CD4-positive, alpha-beta T cell treated with Interleukin-6 at 100 ng/mL for 8 hours (primary cell): ENCODE data around the gene HMOX1.
A peak's percentile ranks its signal among the peaks of the same experiment; 100 is the strongest.

Experiments used
- DNase-seq: peaks from one replicate; pipeline ENCODE4 v3.0.0-alpha.2; 2020; ENCODE audit warnings: mixed read lengths, low spot score

Gene HMOX1

GRCh38 chr22:35406443-35406842 lies 25.5 kb downstream of the HMOX1 start:
- no peak for DNase-seq

- no peak for DNase-seq
Observed at GRCh38 chr22:35407362-35407761, 26.5 kb downstream of the HMOX1 start.

GRCh38 chr22:35409783-35410662 lies 29.1 kb downstream of the HMOX1 start:
- no peak for DNase-seq

- DNase-seq = no peak
Observed at GRCh38 chr22:35410663-35411034, 29.8 kb downstream of the HMOX1 start.

GRCh38 chr22:35411102-35411501 lies 30.2 kb downstream of the HMOX1 start:
- DNase-seq = no peak

GRCh38 chr22:35413624-35414023 lies 32.7 kb downstream of the HMOX1 start:
- no peak for DNase-seq

DNA sequence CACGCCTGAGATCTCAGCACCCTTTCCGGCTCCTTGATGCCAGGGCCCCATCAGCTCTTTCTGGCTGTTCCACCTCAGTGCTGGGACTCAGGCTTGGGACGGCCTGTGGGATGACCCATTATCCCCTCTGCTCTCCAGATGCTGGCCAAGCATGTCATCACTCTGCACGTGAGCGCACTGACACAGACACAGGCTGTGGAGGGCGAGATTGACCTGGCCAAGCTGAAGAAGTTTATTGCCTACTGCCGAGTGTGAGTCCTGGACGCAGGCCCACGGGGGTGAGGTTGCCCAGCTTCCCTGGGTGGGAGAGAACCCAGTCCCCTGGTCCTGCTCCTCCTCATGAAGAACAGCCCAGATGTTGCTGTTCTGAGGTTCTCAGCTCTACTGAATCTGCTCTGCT lies 36.7 kb downstream of the HMOX1 start:
- no peak for DNase-seq

GRCh38 chr22:35418088-35418487 lies 37.2 kb downstream of the HMOX1 start:
- no peak for DNase-seq

DNA sequence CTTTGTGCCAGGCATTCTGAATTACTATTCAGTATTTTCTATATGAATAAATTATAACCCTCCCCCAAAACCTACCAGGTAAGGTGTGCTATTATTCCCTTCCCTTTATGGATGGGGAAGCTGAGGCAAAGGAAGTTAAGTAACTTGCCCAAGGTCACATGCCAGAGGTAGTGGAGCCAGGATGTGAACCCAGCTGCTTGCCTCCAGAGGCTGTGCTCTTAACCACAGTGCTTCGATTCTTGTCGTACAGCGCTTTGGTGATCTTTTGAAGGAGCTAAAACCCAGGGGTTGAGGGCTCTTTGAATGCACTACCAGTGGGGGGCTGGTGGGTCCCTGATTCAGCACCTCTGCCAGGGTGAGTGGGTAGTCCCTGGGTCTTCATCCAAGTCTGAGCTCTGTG lies 37.8 kb downstream of the HMOX1 start:
- no peak for DNase-seq

DNA sequence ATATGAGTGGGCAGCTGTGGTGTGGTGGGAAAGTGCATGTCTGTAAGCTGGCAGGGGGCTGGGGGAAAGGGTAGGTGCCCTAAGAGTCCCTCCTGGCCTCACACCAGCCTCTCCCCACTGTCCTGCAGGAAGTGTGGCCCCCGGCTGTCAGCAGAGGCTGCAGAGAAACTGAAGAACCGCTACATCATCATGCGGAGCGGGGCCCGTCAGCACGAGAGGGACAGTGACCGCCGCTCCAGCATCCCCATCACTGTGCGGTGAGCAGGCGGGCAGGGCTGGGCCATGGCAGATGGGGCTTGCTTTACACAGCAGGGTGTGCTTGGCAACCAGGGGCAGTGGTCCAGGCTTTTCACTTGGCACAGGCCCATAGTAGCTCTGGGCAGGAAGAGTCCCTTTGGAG lies 38.9 kb downstream of the HMOX1 start:
- DNase-seq = no peak

DNA sequence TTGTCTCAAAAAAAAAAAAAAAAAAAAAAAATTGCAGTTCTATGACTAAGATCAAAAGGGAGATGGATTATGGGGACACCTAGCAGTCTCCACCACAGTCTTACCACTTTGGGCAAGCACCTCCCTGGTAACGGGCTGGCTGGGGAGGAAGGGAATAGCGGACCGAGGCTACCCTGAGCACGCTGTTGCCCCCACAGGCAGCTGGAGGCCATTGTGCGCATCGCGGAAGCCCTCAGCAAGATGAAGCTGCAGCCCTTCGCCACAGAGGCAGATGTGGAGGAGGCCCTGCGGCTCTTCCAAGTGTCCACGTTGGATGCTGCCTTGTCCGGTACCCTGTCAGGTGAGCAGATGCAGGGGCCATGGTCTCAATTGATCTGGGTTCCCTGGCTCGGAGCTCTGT lies 40.2 kb downstream of the HMOX1 start:
- no peak for DNase-seq

DNA sequence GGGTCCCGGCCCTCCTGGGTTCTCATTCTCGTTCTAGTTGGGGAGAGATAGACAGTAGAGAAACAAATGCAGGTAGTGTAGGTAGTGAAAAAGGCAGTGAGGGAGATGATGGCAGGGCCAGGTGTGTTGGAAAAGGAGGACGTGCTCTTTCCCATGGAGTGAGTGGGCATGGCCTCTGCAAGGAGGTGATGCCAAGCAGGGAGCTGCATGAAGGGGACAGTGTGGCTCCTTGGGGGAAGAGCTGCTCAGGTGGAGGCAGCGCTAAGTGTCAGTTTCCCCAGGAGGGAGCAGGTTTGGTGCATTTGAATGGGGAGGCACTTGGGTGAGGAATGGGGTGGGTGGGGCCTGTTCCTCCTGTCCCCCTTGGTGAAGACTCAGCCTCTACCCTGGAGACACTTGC lies 41.2 kb downstream of the HMOX1 start:
- DNase-seq = no peak

- no peak for DNase-seq
Observed at GRCh38 chr22:35422936-35423335, 42.0 kb downstream of the HMOX1 start.

DNA sequence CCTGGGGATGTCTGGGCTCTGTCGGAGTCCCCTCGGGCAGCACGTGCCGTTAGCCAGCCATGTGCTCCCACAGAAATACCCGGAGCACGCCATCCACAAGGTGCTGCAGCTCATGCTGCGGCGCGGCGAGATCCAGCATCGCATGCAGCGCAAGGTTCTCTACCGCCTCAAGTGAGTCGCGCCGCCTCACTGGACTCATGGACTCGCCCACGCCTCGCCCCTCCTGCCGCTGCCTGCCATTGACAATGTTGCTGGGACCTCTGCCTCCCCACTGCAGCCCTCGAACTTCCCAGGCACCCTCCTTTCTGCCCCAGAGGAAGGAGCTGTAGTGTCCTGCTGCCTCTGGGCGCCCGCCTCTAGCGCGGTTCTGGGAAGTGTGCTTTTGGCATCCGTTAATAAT lies 43.2 kb downstream of the HMOX1 start:
- no peak for DNase-seq

- no peak for DNase-seq
Observed at GRCh38 chr22:35424761-35425160, 43.9 kb downstream of the HMOX1 start.

DNA sequence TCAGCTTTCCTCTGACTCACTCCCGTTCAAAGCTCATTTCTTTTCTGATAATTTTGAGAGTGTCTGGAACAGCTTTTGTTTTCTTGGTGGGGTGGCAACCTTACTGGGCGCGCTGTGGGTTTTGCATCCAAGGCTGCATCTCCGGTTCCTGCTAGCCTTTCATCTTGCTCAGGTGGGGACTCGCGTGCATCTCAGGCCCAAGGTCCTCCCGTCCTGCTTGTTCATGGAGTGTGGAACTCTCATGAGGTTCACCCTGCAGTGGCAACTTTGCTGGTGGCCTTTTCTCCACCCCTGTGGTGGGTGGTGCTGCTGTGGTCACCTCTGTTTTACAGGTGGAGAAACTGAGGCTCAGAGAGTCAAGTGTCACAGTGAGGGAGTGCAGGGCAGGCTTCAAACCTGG lies 44.6 kb downstream of the HMOX1 start:
- no peak for DNase-seq

- no peak for DNase-seq
Observed at GRCh38 chr22:35425971-35426800, 45.3 kb downstream of the HMOX1 start.

DNA sequence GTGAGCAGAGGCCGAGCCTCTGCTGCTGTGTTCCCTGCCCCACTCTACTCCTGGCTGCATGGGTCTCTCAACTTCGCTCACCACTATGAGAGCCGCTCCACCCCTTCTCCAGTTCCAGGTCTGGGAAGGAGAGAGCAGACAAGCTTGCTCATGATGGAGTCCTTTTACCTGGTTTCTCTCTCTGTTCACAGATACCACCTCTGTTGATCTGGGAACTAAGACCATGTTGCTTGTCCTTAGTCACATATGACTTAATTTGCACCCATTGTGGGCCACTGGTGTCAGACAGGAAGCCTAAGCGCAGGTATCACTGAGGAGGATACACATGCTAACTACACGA lies 45.9 kb downstream of the HMOX1 start:
- DNase-seq = no peak

GRCh38 chr22:35430897-35431322 lies 50.0 kb downstream of the HMOX1 start:
- peak; percentile 46 for DNase-seq

DNA sequence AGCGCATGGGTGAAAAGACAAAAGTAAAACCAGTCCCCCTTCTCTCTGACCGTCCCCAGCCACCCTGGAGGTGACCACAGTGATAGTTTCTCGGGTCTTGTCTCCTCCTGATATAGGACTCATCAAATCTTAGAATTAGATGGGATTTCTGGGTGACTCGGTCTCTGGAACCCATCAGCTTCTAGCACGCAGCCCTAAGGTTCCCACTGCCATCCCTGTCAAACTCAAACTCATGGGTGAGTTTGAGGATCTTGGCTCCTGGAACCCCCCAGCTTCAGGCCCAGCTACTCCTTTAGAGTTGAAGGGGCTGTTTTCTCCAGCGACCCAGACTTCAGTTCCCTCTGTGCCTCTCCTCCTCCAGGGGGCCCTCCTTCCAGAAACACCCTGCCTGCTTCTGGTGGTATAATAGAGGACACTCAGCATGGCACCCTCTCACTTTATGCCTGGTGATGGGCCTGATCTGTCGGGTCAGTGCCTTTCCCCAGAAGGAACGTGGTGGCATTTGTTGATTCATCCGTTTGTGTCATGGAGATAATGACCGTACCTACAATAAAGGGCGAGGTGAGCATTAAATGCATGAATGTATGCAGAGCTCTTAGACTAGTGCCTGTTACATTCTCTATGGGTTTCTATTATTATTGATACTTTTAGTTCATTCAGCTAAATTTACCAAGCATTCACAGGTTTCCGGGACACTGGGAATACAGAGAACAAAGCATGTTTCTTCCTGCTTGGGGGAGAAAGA lies 50.8 kb downstream of the HMOX1 start:
- no peak for DNase-seq

DNA sequence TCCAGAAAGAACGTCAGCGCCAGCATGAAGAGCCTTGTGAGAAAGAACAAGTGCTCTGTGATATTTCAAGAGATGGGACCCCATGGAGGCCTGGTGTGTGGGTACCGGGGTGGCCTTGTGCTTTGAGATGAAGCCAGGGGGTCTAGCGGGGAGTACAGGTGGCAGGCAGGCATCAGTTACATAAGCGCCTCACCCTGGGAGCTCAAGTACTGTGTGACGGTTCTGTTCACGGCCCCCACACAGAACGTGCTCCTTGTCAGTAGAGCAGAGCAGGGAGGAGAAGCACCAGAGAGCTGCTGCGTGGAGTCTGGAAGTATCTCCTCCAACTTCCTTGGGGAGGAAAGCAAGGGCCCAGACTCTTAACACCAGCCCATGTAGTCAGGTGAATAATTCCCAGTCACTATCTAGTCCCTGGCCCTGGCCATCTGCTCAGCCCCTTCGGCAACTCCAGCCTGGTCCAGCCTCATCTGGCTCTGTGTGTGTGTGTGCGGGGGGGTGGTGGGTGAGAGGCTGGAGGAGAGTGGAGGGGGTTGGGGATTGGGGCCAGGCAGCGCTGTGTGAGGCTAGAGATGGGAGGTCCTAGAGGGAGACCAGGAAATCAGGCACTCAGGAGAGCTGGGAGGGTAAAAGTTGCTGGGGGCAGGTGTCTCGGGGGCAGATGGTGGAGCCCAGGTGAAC lies 51.5 kb downstream of the HMOX1 start:
- no peak for DNase-seq

DNA sequence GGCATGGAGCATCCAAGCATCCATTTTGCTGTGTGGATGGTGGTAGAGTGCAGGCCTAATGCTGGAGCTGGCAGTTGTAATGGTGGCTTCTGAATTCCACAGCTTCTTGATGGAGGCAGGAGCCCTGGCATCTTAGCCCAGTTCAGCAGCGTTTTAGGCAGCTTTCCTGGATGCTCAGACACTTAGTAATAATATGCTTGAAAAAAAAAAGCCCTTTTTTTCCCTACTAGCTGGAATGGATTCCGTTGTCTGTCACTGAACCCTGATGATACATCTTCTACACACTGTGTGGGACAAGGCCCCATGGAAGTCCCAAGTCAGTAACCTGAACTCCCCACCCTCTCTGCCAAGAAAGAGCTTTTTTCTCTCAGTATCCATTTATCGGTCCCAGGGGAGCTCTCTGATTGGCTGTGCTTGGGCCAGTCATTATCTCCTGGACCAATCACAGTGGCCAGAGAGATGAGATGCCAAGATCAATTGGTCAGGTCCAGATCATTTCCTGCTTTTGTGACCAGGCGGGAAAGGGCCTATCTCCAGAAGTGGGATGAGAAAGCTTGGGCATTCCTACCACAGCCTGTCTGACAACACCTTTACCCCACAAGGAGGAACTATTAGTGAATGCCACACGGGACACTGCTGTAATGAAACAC lies 53.3 kb downstream of the HMOX1 start:
- no peak for DNase-seq
